GM12878 (cell line): ENCODE measurements around the gene CREB5. TPM values are rescaled to one million over a fixed set of nuclear protein-coding genes. Genes with fewer than 3 reads are reported as not detected.

ENCODE experiments used
- ATAC-seq: fragments of 200-7000 bp; cut with Tn5 transposase; 3 replicates; pipeline ENCODE4 v1.9.1; 2020; ENCODE audit warnings: mild to moderate bottlenecking, moderate library complexity
- BruUV-seq: library from RNA; stranded (reverse); fragments of 400-500 nt; replicated peaks from 2 replicates; lab custom pipeline; 2021; lab: Mats Ljungman, UMichigan
- CTCF ChIA-PET: fragments of 300-600 bp; sonication (Branson Sonifier 250); formaldehyde crosslinking; extraction: SDS; loops from one replicate; lab custom pipeline; 2021; ENCODE audit warnings: inconsistent platforms; lab: Yijun Ruan, JAX
- POLR2A ChIA-PET: fragments of 350-600 bp; formaldehyde crosslinking; extraction: SDS; loops from one replicate; lab custom pipeline; 2021; ENCODE audit warnings: inconsistent platforms; lab: Charles Lee
- RAD21 ChIA-PET: fragments of 300-600 bp; sonication (Branson Sonifier 250); formaldehyde crosslinking; loops from one replicate; lab custom pipeline; 2023; ENCODE audit warnings: antibody characterized with exemption; ENCODE audit not compliant: unreplicated experiment; lab: Charles Lee
- SMC1A ChIA-PET: fragments of 300-600 bp; sonication (Branson Sonifier 250); formaldehyde crosslinking; loops from one replicate; lab custom pipeline; 2023; ENCODE audit not compliant: unreplicated experiment, uncharacterized antibody; lab: Charles Lee
- DNase-seq: peaks from one replicate; pipeline ENCODE4 v3.0.0-alpha.2; 2011; ENCODE audit warnings: low read depth, low spot score
- FAIRE-seq: peaks from 3 replicates; lab custom pipeline; 2011; peaks lifted over from hg19 to GRCh38; lab: Jason Lieb, UNC
- H2AFZ ChIP-seq: 2 replicates; pipeline ENCODE4 v1.6.0; 2011; ENCODE audit warnings: low read depth, low read length, control low read depth; ENCODE audit not compliant: control insufficient read depth
- H3K27ac ChIP-seq: 2 replicates; pipeline ENCODE4 v1.5.1; 2011; ENCODE audit warnings: control low read depth; ENCODE audit not compliant: control insufficient read depth, insufficient read depth
- H3K27me3 ChIP-seq, 2 experiments: replicated peaks in 1 of 2; 2 replicates each; pipeline versions ENCODE4 v1.6.0 to v1.6.1; 2011; ENCODE audit warnings: low read length in 1 of 2; ENCODE audit not compliant: control insufficient read depth in 2 of 2, insufficient read depth in 2 of 2
- H3K36me3 ChIP-seq, 2 experiments: 2 replicates each; pipeline ENCODE4 v1.5.1; 2011; ENCODE audit warnings: low read length in 1 of 2; ENCODE audit not compliant: control insufficient read depth in 2 of 2, insufficient read depth in 2 of 2
- H3K4me1 ChIP-seq: 2 replicates; pipeline ENCODE4 v1.6.1; 2011; ENCODE audit warnings: mild to moderate bottlenecking, low read length, moderate library complexity, mixed read lengths; ENCODE audit not compliant: control insufficient read depth, insufficient read depth
- H3K4me2 ChIP-seq: 2 replicates; pipeline ENCODE4 v1.6.0; 2011; ENCODE audit warnings: control low read depth; ENCODE audit not compliant: control insufficient read depth, insufficient read depth
- H3K4me3 ChIP-seq: fragments of 200-600 bp; sonication (generic); 2 replicates; pipeline ENCODE4 v1.5.1; 2016
- H3K79me2 ChIP-seq: 2 replicates; pipeline ENCODE4 v1.6.0; 2011; ENCODE audit warnings: low read length; ENCODE audit not compliant: control insufficient read depth, insufficient read depth
- H3K9ac ChIP-seq: 2 replicates; pipeline ENCODE4 v1.8.0; 2011; ENCODE audit warnings: low read length, control low read depth, mixed read lengths; ENCODE audit not compliant: control insufficient read depth, insufficient read depth
- H3K9me3 ChIP-seq: replicated peaks from 3 replicates; pipeline ENCODE4 v1.5.1; 2011; ENCODE audit warnings: mild to moderate bottlenecking, low read length; ENCODE audit not compliant: control insufficient read depth, insufficient read depth
- H4K20me1 ChIP-seq: 2 replicates; pipeline ENCODE4 v1.6.0; 2011; ENCODE audit not compliant: control insufficient read depth, insufficient read depth
- BMI1 ChIP-seq: fragments of 450-650 bp; IDR thresholded peaks from 2 replicates; pipeline ENCODE4 v1.6.1; 2016; ENCODE audit warnings: mild to moderate bottlenecking, moderate library complexity, borderline replicate concordance
- IKZF2 ChIP-seq, 2 experiments: fragments of 450-650 bp; IDR thresholded peaks; 2 replicates each; pipeline ENCODE4 v1.6.1; 2017; ENCODE audit warnings: mild to moderate bottlenecking in 2 of 2, moderate library complexity in 2 of 2
- KAT2A ChIP-seq: conservative IDR thresholded peaks from 2 replicates; pipeline ENCODE4 v1.6.1; 2011; ENCODE audit warnings: low read depth, low read length; ENCODE audit not compliant: control insufficient read depth
- LARP7 ChIP-seq: fragments of 450-650 bp; IDR thresholded peaks from 2 replicates; pipeline ENCODE4 v1.6.1; 2017; ENCODE audit warnings: mild to moderate bottlenecking
- MTA2 ChIP-seq: fragments of 450-650 bp; IDR thresholded peaks from 2 replicates; pipeline ENCODE4 v1.6.1; 2016; ENCODE audit warnings: low read depth, mild to moderate bottlenecking, moderate library complexity
- NBN ChIP-seq: fragments of 450-650 bp; IDR thresholded peaks from 2 replicates; pipeline ENCODE4 v1.6.1; 2016
- NRF1 ChIP-seq: conservative IDR thresholded peaks from 2 replicates; pipeline ENCODE4 v1.6.1; 2011; ENCODE audit warnings: mild to moderate bottlenecking, low read depth, low read length, improper control_type of control experiment
- RUNX3 ChIP-seq: IDR thresholded peaks from 2 replicates; pipeline ENCODE4 v1.6.1; 2012; ENCODE audit warnings: low read length, inconsistent platforms
- SMARCA5 ChIP-seq: fragments of 450-650 bp; IDR thresholded peaks from 2 replicates; pipeline ENCODE4 v1.6.1; 2017; ENCODE audit warnings: mild to moderate bottlenecking
- STAT3 ChIP-seq: IDR thresholded peaks from 2 replicates; pipeline ENCODE4 v1.6.1; 2011; ENCODE audit warnings: low read depth, low read length, improper control_type of control experiment
- USF2 ChIP-seq: IDR thresholded peaks from 2 replicates; pipeline ENCODE4 v1.6.1; 2011; ENCODE audit warnings: low read depth, low read length, improper control_type of control experiment, borderline replicate concordance
- WGBS: methylation state at CpG from one replicate; pipeline ENCODE4 v1.1.6; 2016; ENCODE audit warnings: low lambda C conversion rate; ENCODE audit not compliant: insufficient replicate concordance, insufficient coverage; ENCODE audit errors: missing lambda C conversion rate; 5-methylcytosine and 5-hydroxymethylcytosine counted together
- in situ Hi-C: fragments of 300-500 bp; cut with MboI; formaldehyde crosslinking; loops from 9 replicates; pipeline ENCODE4 v1.14.3; 2018; ENCODE audit warnings: mixed read lengths
- intact Hi-C: fragments of 100-400 bp; cut with micrococcal nuclease; formaldehyde crosslinking; loops from one replicate; pipeline ENCODE4 v1.14.2; 2022; ENCODE audit not compliant: unreplicated experiment
- polyA plus RNA-seq, 11 experiments: library from polyadenylated mRNA; depleted of rRNA in 4 of 11; unstranded in 6 of 11; stranded (reverse) in 5 of 11; fragments of >200 nt; fragmentation: Nextera tagmentation in 4 of 11; fragmentation: Illumina TruSeq in 1 of 11; extraction: Ambion mirVana in 4 of 11; extraction: Trizol in 1 of 11; gene quantifications; 1 replicate in 1 of 11; 2 replicates in 10 of 11; pipeline versions ENCODE4 v1.2.1 to v1.2.3, GENCODE V29; 2011 to 2016; ENCODE audit warnings: inconsistent platforms in 2 of 11, missing spikeins in 2 of 11, low read depth in 1 of 11
- total RNA-seq, 4 experiments: library from RNA; depleted of rRNA in 3 of 4; stranded (reverse); fragments of >200 nt in 3 of 4; fragmentation: Illumina TruSeq in 1 of 4; extraction: Trizol in 1 of 4; gene quantifications; 2 replicates each; pipeline versions ENCODE4 v1.2.1 to v1.2.3, GENCODE V29; 2013 to 2021

The CREB5 gene
- total and polyA plus RNA-seq, 10 of the 15 experiments (the other 5 are each of a cell fraction or from before 2014, with no cell fraction given) = 12.9 to 74.1 (median 53.0) TPM

- 54% methylated on average over 7 of the region's 7 CpGs for WGBS
- Histone ChIP-seq H3K27ac (no peak overlapping the region), H3K4me3 (no peak overlapping the region), H3K4me2 (no peak overlapping the region), H3K36me3 (no peaks in the 10 kb centered on the region), H3K27me3 (no peaks in the 10 kb centered on the region), H4K20me1 (no peaks in the 10 kb centered on the region), H3K9me3 (peaks cover 2% of the 10 kb centered on the region; the same call in 2 of the 3 replicates), H3K4me1 (no peaks in the 10 kb centered on the region), H3K79me2 (no peaks in the 10 kb centered on the region), H2AFZ (no peak overlapping the region), H3K9ac (no peak overlapping the region)
- no peak for DNase-seq
- in situ Hi-C loops (no loop called here), intact Hi-C loops (no loop called here)
- TF ChIP-seq USF2 (no peak), RUNX3 (peak; percentile 7; the same call in 1 of the 2 replicates), SMARCA5 (no peak), NBN (no peak)
- ATAC-seq = no peak
- BruUV-seq = no TSS peak
- ChIA-PET POLR2A (interaction anchor here (1.2 to 1.5 kb wide), 3 partner anchors 11 to 15 kb away, joined by 3 to 4 read pairs (median 3); no protein-coding TSS in a partner anchor), RAD21 (interaction anchor here (1.1 kb wide), 3 partner anchors 8 to 40 kb away, joined by 3 to 4 read pairs (median 3); no protein-coding TSS in a partner anchor), CTCF (interaction anchor here (1.1 to 3.3 kb wide), 4 partner anchors 10 to 34 kb away, joined by 3 to 20 read pairs (median 6); no protein-coding TSS in a partner anchor), SMC1A (interaction anchor here (0.9 to 6.8 kb wide), 13 partner anchors 9 to 77 kb away, joined by 3 to 34 read pairs (median 4); no protein-coding TSS in a partner anchor)
- FAIRE-seq = no peak
These were observed 138.4 kb downstream of the CREB5 start for GRCh38 chr7:28550580-28551186.

GRCh38 chr7:28551331-28551730 lies 139.0 kb downstream of the CREB5 start:
- Histone ChIP-seq H3K27me3 (no peaks in the 10 kb centered on the region), H3K9ac (no peak overlapping the region), H3K9me3 (peaks cover 2% of the 10 kb centered on the region; the same call in 2 of the 3 replicates), H4K20me1 (no peaks in the 10 kb centered on the region), H3K4me2 (no peak overlapping the region), H3K4me1 (no peaks in the 10 kb centered on the region), H3K27ac (no peak overlapping the region), H3K79me2 (no peaks in the 10 kb centered on the region), H3K36me3 (no peaks in the 10 kb centered on the region), H2AFZ (no peak overlapping the region), H3K4me3 (no peak overlapping the region)
- SMC1A ChIA-PET = interaction anchor here (0.7 to 6.8 kb wide), 9 partner anchors 9 to 76 kb away, joined by 3 to 34 read pairs (median 3); no protein-coding TSS in a partner anchor
- CTCF ChIA-PET = interaction anchor here (1.3 kb wide), 1 partner anchor 25 kb away, joined by 6 read pairs; no protein-coding TSS in a partner anchor
- no peak for FAIRE-seq
- intact Hi-C loops (no loop called here), in situ Hi-C loops (no loop called here)
- no TSS peak for BruUV-seq
- POLR2A ChIA-PET = interaction anchor here (1.2 to 1.5 kb wide), 2 partner anchors 10 to 11 kb away, joined by 3 to 4 read pairs; no protein-coding TSS in a partner anchor
- no peak for DNase-seq
- RAD21 ChIA-PET = interaction anchor here (1.1 kb wide), 2 partner anchors 9 to 11 kb away, joined by 3 to 4 read pairs; no protein-coding TSS in a partner anchor
- WGBS = 29% methylated on average over 5 of the region's 5 CpGs
- ATAC-seq = no peak
- no peak for TF ChIP-seq BMI1
- TF ChIP-seq NRF1 = no peak
- no peak for TF ChIP-seq KAT2A
- TF ChIP-seq IKZF2 (IDR thresholded peaks at IDR 0.05) = no peak
- TF ChIP-seq LARP7 = no peak
- TF ChIP-seq MTA2 = no peak
- TF ChIP-seq STAT3 = no peak
